ENCODE results near the gene SLC12A5.
"Not testable (repeated sequence)": the region's sequence is repeated elsewhere in the genome, so short reads cannot be mapped to it uniquely, and the experiment has no call there.

Gene SLC12A5

GRCh38 chr20:46083101-46083500 lies 54.1 kb downstream of the SLC12A5 start:
- no peak for DNase-seq

DNA sequence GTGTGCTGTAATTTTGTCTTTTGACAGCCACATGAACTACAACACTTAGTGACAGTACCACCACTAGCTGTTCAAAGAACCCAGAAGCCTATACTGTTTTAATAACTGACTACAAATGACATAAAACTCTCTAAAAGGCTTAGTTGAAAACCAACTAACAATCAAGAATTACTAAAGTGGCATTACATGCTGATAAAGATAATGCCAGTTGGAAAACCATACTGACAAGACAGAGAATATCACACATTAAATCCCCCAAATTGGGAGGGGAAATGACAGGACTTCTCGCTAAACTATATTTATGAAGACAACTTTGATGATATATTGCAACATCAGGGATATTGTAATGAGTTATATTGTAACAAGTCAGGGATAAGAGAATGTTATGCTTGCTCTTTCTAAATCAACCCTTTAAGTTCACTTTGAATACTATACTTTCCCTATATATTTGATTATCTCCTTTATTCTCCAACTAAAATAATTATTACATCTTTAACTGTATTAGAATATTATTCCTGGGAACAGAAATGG lies 54.6 kb downstream of the SLC12A5 start:
- DNase-seq = no peak

DNA sequence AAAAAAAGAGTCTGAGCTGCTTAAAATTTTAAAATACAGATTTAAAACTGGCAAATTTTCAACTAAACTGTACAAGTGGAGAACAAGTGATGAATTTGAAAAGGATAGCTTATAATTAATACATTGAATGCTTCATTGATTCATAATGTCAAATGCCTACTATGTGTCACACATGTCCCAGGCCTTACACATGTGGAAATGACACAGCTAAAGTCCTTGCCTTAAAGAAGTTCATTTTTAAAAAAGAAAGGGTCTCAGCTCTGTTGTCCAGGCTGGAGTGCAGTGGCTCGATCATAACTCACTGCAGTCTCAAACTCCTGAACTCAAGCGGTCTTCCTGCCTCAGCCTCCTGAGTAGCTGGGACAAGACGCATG lies 55.8 kb downstream of the SLC12A5 start:
- DNase-seq = no peak

GRCh38 chr20:46085179-46085851 lies 56.3 kb downstream of the SLC12A5 start:
- DNase-seq = peak in 2 of 3 experiments; percentile 58 to 83

- peak in 2 of 3 experiments; percentile 4 to 31 for DNase-seq
Measured at GRCh38 chr20:46087161-46087560, 58.1 kb downstream of the SLC12A5 start.

- DNase-seq = peak in 2 of 3 experiments; percentile 24 to 62
Measured at GRCh38 chr20:46088409-46089166, 59.6 kb downstream of the SLC12A5 start.

DNA sequence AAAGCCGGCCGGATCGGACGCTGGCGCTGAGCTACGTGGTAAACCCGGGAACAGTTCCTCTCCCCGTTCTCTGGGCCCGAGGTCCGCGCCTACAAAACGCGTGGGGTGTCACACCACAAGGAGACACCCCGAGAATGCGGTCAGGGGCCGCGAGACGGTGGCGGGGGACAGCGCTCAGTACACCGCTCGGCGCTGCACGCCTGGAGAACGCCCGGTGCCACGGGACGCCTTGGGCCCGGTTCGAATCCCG lies 60.1 kb downstream of the SLC12A5 start:
- no peak for DNase-seq

DNA sequence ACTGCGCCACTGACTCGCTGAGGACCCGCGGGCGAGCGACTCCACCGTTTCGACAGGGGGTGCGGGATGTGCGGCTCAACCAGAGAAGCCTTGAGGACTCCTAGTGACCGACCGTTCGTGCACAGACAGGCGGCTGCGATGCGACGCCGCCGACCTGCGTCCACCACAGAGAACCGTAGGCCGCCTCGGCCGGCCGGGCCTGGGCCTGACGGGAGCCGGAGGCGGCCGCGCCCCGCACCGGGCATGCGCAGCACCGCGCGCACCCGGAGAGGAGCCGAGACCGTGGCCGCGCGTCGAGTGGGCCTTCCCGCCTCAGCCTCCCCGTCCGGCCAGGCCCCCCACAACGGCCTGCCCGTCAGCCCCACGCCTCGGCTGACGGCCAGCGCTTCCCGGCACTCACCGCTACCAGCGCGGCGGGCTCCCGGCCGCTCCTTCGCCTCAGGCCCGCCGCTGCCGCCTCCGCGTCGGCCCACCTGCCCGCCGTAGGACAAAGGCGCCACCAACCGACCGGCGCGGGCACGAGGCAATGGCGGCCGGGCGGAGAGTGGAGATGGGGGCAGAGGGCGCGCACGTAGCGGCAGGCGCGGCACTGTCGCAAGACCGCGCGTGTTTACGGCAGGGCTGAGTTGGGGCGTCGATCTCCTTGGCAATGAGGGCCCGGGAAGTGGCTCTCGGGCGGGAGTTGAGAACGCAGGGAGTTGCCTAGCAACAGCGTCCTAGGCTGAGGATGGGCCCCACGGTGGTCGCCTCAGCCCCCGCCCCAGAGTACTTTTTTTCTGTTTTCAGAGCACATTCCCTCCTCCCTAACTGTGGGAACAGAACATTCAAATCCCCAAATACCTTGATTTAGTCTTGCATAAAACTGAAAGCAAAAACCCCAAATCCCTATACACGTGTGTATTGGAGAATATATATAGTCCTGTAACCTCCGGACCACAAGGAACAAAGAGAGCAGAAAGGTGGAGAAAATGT lies 60.7 kb downstream of the SLC12A5 start, which contains the start of gene NCOA5:
Gene NCOA5, minus strand, starts transcription at position 546 of the 972 bp plus-strand sequence. CDS start 10,538 bp downstream, outside the sequence.
- DNase-seq = peak; percentile 97 to 100 (median 99)

DNA sequence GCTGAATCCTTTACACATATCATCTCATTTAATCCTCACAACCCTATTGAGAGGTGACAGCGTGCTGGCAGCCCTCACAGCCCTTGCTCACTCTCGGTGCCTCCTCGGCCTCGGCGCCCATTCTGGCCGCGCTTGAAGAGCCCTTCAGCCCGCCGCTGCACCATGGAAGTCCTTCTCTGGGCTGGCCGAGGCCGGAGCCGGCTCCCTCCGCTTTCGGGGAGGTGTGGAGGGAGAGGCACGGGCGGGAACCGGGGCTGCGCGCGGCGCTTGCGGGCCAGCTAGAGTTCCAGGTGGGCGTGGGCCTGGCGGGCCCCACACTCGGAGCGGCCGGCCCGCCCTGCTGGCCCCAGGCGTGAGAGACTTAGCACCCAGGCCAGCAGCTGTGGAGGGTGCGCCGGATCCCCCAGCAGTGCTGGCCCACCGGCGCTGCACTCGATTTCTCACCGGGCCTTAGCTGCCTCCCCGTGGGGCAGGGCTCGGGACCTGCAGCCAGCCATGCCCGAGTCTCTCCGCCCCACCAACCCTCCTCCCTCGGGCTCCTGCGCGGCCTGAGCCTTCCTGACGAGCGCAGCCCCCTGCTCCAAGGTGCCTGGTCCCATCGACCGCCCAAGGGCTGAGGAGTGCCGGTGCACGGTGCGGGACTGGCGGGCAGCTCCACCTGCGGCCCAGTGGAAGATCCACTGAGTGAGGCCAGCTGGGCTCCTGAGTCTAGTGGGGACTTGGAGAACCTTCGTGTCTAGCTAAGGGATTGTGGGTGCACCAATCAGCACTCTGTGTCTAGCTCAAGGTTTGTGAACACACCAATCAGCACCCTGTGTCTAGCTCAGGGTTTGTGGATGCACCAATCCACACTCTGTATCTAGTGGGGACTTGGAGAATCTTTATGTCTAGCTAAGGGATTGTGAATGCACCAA lies 62.9 kb downstream of the SLC12A5 start:
- DNase-seq = not testable (repeated sequence)

GRCh38 chr20:46093531-46093930 lies 64.5 kb downstream of the SLC12A5 start:
- DNase-seq = no peak

DNA sequence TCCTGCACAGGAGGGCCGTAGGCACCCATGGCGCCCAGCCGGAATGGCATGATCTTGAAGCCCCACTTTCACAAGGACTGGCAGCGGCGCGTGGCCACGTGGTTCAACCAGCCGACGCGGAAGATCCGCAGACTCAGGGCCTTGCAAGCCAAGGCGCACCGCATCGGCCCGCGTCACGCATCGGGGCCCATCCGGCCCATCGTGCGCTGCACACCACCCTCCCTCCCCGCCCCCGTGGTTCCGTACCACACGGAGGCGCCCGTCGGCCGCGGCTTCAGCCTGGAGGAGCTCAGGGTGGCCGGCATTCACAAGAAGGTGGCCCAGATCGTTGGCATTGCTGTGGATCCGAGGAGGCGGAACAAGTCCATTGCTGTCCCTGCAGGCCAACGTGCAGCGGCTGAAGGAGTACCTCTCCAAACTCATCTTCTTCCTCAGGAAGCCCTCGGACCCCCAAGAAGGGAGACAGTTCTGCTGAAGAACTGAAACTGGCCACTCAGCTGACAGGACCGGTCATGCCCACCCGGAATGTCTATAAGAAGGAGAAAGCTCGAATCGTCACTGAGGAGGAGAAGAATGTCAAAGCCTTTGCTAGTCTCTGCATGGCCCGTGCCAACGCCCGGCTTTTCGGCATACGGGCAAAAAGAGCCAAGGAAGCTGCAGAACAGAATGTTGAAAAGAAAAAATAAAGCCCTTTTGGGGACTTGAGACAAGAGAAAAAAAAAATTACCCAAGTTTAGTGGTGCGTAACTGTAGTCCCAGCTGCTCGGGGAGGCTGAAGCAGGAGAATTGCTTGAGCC lies 70.7 kb downstream of the SLC12A5 start:
- DNase-seq = no peak

DNA sequence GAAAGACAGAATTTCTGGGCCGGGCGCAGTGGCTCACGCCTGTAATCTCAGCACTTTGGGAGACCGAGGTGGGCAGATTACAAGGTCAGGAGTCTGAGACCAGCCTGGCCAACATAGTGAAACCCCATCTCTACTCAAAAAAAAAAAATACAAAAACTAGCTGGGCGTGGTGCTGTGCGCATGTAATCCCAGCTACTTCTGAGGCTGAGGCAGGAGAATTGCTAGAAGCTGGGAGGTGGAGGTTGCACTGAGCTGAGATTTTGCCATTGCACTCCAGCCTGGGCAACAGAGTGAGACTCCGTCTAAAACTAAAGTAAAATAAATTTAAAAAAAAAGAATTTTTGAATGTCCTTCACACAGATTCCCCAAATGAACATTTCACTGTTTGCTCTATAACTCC lies 71.4 kb downstream of the SLC12A5 start:
- not testable (repeated sequence) for DNase-seq

- no peak for DNase-seq
Measured at GRCh38 chr20:46100988-46101387, 72.0 kb downstream of the SLC12A5 start.

DNA sequence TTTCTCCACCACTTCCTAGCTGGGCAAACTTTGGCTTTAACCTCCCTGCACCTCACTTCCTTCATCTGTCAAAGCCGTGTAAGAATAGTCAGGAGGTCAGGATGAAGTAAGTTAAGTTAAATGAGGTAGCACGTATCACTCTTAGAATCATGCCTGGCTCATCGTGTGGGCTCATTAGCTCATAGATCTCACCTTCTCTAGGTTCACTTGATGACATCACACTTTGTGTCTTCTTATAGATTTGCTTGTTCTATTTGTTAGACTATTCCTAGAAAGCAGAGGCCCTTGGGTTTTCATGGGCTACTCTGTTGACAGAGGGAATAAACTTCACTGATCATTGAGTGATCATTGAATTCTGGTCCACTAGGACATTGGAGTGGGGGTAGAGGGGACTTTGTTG lies 72.9 kb downstream of the SLC12A5 start:
- DNase-seq = no peak

DNA sequence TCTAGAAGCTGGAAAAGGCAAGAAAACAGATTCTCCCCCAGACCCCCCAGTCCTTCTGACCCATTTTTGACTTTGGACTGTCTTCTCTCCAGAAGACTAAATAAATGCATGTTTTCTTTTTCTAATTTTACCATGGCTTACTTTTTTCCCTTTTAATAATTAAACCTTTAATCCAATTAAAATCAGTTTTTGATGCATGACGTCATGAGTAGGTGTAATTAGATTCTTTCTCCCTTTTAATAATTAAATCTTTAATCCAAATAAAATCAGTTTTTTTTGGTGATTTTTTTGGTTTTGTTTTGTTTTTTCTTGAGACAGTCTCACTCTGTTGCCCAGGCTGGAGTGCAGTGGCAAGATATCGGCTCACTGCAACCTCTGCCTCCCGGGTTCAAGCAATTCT lies 73.9 kb downstream of the SLC12A5 start:
- no peak for DNase-seq

DNA sequence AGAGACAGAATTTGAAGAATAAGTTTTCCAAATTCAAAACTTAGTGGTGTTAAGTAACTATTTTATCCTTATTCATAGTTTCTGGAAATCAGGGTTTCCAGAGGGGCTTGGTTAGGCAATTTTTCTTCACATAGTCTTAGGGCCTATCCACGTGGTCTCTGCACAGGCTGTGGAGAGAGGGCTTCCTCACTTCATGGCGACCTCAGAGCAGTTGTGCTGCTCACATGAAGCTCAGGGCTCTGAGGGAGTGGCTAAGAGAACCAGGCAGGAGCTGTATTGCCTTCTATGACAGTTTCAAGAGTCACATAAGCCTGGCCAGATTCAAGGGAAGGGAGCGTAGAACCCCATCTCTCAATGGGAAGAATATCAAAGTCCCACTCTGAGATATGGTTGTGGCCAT lies 75.2 kb downstream of the SLC12A5 start:
- DNase-seq = no peak

DNA sequence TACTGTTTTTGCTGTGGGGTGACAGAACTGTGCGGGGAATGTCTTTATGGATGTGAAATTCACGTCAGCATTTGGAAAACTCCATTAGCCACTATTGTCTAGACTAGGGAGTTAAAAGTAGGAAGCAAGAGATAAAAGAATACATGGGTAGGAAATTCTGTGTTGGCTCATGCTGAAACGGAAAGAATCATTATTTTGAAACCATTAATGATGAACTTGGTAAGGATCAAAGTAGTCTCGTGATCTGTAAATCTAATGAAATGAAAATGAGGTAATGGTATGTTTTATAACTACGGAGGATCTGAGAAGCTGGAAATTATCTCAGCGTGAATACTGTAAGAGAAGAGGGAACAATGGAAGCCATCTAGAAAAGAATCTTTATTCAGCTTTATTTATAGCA lies 78.0 kb downstream of the SLC12A5 start:
- peak in 1 of 3 experiments; percentile 24 for DNase-seq

DNA sequence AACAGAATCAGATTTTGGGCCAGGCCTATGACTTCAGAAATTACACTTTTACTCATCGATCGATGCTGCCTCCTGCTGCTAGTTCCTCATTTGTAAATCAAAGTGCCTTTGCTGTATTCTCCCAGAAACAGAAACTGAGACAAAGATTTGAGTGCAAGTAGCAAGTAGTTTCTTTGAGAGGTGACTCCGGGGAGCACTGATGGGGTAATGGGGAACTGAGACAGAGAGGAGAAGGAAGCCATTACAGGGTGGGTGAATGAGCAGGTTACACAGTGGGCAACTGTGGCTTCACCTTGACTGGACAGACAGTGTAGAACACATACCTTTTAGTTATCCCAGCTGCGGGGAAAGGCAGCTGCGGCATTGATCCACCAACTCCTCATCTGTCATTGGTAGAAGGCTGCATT lies 79.4 kb downstream of the SLC12A5 start:
- DNase-seq = no peak

- DNase-seq = no peak
Measured at GRCh38 chr20:46108976-46109375, 80.0 kb downstream of the SLC12A5 start.
